ENCODE results near the gene ADCY6. TPM values are rescaled to one million over a fixed set of nuclear protein-coding genes. Genes with fewer than 3 reads are reported as not detected.

Gene ADCY6
- 48.9 and 76.4 TPM in 2 replicates for total RNA-seq

DNA sequence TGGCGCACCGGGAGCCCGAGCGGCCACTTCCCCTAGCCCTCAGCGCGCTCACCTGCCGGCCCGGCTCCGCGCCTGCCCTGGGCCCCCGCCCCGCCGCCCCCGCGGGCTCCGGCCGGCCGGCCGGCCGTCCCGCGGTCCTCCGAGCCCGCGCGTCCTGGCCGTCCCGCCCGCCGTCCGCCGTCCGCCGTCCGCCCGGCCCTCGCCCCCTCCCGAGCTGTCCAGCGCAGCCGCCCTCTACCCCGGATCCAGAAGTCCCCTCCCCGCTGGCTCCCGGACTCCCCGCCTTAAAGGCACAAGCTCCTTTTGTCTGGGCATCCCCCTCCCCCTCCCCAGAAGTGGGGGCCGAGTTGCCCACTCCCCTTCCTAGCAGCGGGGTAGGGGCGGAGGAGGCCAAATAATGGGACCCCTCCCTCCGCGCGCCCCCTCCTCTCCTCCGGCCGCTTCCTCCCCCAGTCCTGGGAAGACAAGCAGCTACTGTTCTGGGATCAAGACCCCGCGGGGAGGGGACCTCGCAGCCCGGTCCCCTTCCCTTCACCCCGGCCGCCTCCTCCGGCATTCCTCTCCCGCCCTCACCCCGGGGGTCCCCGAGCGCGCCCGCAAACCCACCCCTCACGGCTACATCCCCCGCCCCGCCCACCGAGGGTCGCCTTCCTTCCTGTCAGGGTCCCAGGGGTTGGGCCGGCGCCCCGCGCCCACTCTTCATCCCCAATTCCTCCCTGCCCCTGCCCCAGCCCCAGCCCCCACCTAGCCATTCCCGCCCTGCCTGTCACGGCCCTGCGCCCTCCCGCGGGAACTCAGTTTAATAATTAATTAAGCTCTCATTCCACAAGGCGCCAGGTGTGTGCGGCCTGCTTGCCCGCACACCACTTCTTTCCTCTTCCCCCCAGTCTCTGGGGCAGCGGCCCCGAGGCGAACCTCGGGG lies at the start of gene ADCY6:
ADCY6 (minus strand) TSS at position 236 of the 922 bp plus-strand sequence. CDS start 5,655 bp downstream, outside the sequence.

DNA sequence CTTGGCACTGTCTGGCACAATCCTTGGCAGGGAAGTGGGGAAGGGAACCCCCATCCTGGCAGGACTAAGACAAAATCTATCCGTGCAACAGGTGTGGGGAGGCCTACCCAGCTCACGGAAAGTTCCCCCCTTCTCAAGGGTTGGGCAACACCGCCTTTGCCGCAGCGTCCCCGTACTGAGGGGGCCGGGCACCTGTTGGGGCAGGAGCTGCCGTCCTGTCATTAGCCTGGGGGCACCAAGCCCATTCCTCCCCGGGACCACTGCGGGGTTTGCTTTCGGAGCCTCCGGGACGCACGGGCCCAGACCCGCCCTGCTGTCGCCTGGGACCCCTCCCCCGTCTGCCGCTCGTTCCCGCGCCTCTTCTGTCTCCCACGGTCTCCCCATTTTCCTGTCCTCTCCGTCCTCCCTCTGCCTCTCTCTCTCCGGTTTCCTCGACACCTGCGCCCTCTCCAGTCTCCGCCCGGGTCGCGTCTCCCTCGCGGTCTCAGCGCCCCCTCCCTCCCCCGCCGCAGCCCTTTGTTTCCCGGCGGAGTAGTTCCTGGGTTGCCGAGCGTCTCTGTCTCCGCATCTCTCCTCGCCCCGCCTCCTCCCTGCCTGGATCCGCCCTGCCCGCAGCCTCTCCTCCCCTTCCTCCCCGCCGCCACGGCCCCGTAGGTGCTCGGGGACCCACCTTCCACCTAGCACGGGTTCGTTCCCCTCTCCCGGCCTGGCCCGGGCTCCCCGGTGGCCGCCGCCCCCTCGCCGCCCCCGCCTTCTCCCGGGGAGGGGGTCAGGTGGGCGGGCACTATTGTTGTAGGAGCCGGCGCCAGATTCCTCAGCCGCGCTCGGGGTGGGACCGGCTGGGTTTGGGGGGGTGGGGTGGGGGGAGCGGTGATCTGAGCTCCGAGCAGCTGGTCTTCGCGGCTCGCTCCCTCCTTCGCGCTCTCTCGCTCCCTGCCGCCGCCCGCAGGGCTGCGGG lies 29.3 kb upstream of the ADCY6 start, which contains the start of gene CACNB3:
CACNB3 (plus strand) TSS at position 624 of the 958 bp plus-strand sequence. CDS start 434 bp downstream, outside the sequence.

DNA sequence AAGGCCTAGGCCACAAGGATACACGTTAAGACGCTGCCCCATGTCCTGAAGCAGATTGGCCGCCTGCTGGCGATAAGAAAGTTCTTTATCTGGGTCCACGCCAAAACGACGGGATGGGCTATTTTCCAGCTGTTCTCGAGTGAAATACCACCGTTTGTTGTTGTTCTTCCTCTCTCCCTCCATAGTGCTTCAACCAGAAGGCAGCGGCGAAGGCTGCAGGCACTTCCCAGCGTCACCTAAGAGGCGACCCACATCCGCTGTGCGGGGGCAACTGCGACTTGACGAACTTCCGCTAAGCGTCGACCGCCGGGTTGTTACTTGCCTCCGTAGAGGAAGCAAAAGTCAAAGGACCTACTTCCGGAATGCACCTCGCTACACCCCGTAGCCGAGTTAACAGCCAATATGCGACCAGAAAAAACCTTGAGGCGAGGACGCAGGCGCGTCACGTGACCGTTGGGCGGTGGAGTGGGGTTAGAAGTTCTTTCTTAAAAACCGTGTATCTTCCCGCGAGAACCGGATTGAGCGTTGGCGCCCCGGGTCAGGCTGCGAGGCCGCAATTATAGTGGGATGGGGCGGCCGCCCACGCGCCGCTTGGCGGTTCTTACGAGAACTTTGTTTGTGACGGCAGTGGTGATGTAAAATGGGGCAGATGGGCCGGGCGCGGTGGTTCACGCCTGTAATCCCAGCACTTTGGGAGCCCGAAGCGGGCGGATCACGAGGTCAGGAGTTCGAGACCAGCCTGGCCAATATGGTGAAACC lies 72.2 kb downstream of the ADCY6 start, which contains the start of gene CCNT1:
CCNT1 (minus strand) TSS at position 215 of the 759 bp plus-strand sequence; CDS start at position 183, 32 bp downstream.

Other genes starting within 250 kb of the ADCY6 start
- gene LALBA, start 219.0 kb downstream of the ADCY6 start, total RNA-seq: not detected in 2 replicates
- 60.9 and 63.8 TPM in 2 replicates for gene KANSL2, start 106.9 kb downstream of the ADCY6 start, total RNA-seq
- 27.3 and 31.4 TPM in 2 replicates for gene CCNT1, start 72.4 kb downstream of the ADCY6 start, total RNA-seq
- gene CACNB3, start 29.4 kb upstream of the ADCY6 start, total RNA-seq: 10.1 and 10.7 TPM in 2 replicates
- 76.7 and 104 TPM in 2 replicates for gene DDX23, start 63.1 kb upstream of the ADCY6 start, total RNA-seq
- gene RND1, start 76.8 kb upstream of the ADCY6 start, total RNA-seq: 0.19 and 0.28 TPM in 2 replicates
- 26.8 and 38.9 TPM in 2 replicates for gene FKBP11, start 136.4 kb upstream of the ADCY6 start, total RNA-seq
- 28.2 and 48.5 TPM in 2 replicates for gene ARF3, start 168.4 kb upstream of the ADCY6 start, total RNA-seq
- gene WNT10B, start 182.6 kb upstream of the ADCY6 start, total RNA-seq: under 0.01 TPM in 2 replicates
- gene WNT1, start 189.2 kb upstream of the ADCY6 start, total RNA-seq: not detected in 2 replicates
- gene DDN, start 210.3 kb upstream of the ADCY6 start, total RNA-seq: 0.28 and 0.38 TPM in 2 replicates
- 63.5 and 69.3 TPM in 2 replicates for gene PRKAG1, start 229.7 kb upstream of the ADCY6 start, total RNA-seq

Data from regular cardiac myocyte (primary cell).